KG1 (cell line): ENCODE results near the gene RRP1.

Experiments used
- DNase-seq: peaks from one replicate; lab custom pipeline; 2025; lab: John Stamatoyannopoulos, UW

RRP1 gene

DNA sequence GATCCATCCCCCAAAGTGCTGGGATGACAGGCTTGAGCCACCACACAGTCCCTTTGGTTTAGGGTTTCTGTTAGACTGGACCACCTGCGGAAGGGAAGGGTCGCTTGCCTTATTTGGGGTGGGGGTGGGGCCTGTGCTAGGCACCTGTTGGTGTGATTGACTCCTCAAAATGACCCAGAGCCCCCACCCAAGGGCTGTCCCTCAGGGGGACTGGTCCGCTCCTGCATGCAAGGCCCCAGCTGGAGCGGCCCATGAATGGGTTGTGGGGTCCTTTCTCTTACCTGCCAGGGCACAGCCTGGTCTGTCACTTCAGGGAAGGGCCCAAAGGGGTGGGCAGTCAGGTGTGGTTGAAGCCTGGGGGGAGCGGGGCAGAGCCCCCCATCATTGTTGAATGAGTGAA, 11.4 kb upstream of the RRP1 start:
- DNase-seq, result no peak

DNA sequence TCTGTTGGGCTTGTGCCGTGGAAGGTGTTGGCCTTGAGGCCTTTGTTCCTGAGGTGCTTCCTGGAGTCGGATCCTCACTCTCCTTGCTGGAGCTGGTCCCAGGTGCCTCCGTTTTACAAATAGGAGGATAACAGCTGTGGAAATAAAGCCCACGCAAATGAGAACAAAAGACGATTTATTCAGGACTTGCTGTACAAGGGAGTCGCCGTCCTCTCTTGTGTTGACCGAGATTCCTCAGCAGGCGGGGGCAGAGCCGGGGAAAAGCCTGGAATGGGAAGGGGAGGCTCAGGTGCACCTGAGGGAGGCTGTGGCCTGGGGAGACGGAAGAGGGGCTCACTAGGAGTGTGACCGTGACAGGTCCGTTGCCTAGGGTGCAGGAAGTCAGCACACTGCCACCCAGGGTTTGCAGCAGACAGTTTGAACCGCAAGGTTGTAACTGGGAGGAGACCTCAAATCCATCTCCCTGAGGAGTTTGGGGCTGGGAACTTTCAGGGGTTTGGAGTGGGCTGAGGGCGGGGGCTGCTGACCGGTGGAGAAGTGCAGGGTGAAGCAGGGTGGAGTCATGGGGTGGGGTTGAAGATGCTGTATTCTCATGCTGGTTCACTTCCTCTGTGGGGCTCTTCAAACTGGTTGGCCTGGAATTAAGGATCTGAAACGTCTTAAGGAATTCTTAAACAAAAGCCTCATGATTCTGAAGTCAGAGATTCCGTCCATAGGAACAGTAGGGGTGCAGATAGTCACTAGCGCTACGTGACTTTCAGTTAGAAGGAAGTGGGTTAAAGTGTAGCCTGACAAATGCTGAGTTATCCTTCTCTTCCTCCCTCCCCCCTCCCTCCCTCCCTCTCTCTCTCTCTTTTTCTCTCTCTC, 10.7 kb upstream of the RRP1 start:
- DNase-seq, result no peak

DNA sequence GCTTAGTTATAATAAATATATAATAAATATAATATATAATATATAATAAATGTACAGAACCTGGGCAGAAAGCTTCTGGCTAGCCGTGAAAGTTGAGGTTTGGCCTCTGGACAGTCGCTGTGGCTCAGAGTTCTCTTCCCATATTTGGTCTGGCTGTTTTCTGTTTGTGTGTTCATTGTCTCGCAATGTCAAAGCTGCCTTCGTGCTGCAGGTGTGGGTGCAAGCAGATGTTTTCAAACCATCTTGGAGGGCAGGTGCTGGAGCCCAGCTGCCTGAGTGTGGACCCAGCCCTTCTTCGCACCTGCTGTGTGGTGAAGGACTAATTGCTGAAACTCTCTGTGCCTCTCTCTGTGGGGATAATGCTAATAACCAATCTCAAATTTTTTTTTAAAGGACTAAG, 9.7 kb upstream of the RRP1 start:
- DNase-seq, result no peak

DNA sequence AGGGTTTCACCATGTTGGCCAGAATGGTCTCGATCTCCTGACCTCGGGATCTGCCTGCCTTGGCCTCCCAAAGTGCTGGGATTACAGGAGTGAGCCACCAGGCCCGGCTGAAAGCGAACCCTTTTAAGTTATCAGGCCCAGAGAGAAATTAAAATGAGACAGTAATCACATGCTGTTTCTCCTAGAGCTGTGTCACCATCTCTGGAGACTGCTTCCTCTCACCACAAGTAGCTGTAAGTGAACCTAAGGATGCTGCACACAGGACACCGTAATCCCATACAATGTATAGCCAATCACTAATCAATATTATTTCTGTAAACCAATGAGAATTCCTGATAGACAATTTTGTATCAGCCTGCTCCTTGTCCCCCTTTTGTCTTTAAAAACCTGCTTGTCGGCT, 7.5 kb upstream of the RRP1 start:
- no peak for DNase-seq

DNA sequence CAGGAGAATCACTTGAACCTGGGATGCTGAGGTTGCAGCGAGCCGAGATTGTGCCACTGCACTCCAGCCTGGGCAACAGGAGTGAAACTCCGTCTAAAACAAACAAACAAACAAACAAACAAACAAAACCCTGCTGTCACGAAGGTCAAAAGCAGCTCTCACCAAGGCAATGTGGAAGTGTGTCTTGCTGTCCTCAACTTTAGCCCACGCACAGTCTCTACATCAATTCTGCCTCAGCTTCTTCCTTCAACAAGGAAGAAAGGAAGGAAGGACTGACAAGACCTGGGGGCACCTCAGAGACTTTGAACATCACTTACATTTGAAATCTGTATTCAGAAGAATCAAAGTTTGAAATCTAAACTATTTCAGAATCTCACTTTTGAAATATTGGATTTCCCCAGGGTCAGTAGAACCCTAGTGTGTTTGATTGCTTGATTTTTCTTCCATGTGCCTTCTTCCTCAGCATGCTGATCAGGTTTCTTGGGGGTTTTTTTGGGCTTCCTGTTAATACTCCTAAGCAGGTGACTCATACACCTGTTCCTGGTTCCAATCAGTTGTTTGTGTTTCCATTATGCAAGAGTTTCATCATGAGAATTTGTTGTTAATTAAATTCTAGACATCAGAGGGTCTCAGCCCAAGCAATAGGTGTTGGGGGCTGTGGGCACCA, 6.8 kb upstream of the RRP1 start:
- DNase-seq, result no peak

DNA sequence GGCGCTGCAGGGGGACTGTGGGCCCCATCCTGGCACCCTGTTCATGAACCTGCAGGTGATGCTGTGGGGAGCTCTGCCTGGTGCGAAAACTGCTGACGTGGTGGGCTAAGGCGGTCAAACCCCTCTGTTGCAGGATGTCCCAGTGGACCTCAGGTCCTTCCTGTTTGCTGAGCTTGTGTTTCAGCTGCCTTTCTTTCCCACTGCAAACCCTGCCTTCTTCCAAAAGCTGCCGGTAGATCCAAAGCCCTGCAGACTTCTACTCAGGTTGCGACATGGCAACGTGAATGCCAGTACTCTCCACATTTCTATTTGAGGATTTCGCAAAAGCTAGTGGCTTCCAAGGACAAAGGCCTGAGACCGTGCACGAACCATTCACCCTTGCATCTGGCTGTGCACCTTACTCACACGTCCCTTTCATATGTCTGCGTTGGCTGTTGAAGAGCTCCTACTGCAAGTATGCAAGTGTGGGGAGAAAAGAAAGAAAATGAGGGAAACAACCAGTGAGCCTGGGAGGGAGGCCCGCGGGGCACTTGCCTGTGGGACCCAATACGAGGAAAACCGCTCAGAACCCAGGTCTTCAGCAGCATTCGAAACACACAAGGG, 6.2 kb upstream of the RRP1 start:
- DNase-seq, result no peak

DNA sequence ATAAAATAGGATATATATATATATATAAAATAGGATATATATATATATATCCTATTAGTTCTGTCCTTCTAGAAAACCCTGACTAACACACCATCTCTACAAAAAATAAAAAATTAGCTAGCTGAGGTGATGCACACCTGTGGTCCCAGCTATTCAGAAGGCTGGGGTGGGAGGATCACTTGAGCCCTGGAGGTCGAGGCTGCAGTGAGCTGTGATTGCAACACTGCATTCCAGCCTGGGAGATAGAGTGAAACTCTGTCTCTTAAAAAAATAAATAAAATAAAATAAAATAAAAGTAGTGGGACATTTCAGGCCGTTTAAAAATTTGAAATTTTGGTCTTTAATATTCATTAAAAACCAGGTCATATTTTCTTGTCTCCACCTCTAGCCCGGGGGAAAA, 4.2 kb upstream of the RRP1 start:
- DNase-seq, result no peak

DNA sequence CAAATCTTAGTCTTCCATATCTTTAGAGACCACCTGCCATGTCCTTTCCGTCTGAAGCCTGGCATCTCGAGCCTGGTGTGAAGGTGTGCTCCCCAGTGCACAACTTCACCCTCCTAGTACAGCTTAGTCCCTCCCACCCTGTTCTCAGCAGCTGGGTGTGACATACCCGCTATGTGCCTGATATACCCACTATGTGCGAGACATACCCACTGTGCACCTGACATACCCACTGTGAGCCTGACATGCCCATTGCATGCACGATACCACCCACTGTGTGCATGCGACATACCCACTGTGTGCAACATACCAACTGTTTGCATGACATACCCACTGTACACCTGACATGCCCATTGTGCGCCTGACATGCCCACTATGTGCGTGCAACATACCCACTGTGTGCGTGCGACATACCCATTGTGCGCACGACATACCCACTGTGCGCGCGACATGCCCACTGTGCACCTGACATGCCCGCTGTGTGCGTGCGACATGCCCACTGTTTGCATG, 3.0 kb upstream of the RRP1 start:
- DNase-seq, result no peak

DNA sequence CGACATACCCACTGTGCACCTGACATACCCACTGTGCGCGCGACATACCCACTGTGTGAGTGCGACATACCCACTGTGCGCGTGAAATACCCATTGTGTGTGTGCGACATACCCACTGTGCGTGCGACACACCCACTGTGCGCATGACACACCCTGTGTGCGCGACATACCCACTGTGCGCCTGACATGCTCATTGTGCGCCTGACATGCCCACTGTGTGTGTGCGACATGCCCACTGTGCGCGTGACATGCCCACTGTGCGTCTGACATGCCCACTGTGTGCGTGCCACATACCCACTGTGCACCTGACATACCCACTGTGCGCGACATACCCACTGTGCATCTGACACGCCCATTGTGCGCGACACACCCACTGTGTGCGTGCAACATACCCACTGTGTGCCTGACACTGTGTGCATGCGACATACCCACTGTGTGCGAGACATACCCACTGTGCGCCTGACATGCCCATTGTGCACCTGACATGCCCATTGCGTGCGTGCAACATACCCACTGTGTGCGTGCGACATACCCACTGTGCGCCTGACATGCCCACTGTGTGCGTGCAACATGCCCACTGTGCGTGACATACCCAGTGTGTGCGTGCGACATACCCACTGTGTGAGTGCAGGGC, 2.5 kb upstream of the RRP1 start:
- no peak for DNase-seq

DNA sequence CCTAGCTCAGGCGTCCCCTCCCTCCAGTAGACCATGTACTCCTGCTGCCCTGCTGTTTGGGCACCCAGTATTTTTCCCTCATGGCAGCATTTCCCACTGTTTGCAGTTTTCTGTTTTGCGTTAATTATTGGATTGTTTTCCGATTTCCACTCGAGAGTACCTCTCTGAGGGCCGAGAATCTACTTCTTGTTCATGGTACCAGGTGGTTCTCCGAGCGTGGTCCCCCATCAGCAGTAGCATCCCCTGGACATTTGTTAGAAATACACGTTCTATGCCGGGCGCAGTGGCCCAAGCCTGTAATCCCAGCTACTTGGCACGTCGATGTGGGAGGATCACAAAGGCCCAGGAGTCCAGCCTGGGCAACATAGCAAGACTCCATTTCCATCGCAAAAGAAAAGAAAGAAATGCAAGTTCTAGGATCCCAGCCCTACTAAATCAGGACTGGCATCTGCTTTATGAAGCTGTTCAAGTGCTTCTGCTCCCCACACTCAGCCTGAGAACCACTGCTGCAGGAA, 690 bp downstream of the RRP1 start:
- no peak for DNase-seq

DNA sequence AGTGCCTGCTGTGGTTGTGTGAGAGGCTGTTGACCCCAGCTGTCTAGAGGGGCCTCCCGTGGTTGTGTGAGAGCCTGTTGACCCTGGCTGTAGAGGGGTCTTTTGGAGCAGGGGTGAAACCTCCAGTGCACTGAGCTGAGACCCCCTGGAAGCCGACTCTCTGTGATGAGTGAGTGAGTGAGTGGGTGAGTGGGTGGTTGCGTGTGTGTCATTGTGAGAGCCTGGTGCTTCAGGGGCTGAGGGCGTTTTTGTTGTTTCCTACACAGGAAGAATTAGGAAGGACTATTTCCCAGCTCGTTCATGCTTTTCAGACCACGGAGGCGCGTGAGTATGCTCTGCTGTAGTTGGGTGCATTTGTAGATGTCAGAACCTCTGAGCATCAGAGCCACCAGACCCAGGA, 3.0 kb downstream of the RRP1 start:
- DNase-seq, result no peak

DNA sequence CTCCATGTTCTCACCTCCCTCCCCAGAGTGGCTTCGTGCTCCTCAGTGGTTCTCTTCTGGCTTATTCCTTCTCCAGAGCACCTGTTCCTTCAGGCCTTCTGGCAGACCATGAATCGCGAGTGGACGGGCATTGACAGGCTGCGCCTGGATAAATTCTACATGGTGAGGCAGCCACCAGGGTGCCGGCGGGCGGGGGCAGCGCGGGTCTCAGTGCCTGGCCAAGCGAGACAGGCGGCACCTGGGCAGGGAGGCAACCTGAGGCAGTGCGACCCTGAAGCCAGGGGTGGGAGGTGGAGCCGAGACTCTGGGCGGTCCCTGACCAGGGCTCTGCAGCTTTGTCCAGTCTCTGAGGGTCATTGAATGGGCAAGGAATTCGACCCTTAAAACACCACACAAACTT, 3.9 kb downstream of the RRP1 start:
- no peak for DNase-seq

DNA sequence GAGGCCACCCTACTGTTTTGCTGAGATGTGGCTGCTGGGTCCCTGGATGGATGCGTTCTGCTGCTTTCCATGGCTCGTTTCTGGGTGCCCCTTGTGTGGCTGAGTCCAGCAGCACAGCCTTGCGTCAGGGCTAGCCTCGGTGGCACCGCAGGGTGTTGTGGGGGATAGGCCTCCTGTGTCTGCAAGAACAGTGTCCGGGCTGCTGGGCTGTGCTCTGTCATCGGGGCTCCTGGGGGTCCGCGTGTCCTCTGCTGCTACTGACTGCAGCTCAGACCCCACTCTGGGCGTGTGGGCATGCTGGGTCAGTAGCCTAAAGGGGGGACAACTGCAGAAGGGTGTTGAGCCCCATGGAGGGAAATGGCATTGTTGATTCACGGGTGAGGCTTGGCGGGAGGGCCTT, 4.9 kb downstream of the RRP1 start:
- no peak for DNase-seq

DNA sequence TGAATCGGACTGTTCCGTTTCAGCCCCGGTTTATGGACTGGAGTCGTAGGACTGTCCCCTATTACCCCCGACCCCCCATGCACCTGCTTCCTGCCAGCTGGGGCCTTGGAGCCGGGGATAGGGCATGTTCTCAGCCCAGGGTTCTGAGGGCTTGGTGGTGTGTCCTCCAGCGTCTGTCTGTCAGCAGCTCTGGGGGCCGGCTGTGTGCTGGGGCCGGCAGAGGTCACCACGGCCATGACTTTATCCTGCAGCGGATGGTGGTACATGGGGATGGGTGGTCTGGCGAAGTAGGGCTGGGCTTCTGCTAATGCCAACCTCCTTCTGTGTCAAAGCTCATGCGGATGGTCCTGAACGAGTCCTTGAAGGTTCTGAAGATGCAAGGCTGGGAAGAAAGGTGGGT, 5.5 kb downstream of the RRP1 start:
- no peak for DNase-seq

DNA sequence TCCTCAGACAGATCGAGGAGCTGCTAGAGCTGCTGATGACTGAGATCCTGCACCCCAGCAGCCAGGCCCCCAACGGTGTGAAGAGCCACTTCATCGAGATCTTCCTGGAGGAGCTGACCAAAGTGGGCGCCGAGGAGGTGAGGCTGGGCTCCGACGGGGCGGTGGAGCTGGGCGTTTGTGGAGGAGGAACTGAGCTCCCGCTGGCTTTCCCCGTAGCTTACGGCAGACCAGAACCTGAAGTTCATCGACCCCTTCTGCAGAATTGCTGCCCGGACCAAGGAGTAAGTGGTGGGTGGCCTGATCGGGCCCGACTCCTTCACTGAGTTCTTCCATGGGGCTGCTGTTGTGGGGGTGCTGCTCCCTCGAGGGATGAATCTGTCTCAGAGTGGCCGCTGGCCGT, 8.0 kb downstream of the RRP1 start:
- DNase-seq, result no peak

DNA sequence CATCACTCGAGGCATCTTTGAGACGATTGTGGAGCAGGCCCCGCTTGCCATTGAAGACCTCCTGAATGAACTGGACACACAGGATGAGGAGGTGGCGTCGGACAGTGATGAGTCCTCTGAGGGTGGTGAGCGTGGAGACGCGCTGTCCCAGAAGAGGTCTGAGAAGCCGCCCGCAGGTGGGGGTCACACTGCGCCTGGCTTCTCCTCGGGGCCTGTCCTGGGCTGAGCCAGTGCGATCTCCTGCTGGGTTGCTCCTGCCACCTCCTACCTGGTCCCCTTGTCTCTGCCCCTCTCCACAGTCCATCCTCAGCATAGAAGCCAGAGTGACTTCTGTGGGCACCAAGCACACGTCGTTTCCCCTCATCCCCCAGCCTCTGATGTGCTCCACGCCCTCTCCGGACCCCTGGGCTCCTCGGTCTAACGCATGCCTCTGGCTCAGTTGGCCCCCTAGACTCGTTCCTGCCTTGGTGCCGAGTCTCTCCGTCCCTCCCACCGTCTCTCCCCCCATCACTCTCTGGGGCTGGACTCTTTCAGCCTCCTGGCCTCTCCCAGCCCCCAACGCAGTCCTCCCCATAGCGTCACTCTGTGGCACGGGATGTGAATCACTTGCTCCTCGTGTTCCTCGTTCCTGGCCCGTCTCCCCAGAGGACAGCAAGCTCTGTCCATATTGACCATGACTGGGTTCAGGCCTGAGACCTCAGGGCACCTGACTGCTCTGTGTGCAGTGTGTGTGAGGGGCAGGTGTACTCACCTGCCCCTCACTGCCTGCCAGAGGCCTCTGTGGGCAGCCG, 8.7 kb downstream of the RRP1 start:
- no peak for DNase-seq

DNA sequence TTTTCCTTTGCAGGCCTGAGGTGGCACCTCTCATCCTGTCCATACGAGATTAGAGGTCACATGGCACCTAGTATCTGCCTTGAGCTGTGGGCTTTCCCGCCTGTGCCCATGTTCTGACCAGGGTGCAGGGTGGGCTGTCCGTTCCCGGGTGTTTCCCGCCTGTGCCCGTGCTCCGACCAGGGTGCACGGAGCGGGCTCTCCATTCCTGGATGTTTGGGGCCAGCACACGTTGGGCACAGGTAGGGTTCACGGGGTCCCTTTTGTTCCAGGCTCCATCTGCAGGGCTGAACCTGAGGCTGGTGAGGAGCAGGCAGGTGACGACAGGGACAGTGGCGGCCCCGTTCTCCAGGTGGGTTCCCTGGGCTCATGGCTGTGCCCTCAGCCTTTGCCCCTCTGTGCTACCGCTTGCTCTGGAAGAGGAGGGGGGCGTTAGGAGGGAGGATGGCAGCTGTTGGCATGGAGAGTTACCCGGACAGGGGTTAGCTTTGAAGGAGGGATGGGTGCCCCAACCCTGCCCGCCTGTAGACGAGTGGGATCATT, 10.0 kb downstream of the RRP1 start:
- DNase-seq, result no peak

DNA sequence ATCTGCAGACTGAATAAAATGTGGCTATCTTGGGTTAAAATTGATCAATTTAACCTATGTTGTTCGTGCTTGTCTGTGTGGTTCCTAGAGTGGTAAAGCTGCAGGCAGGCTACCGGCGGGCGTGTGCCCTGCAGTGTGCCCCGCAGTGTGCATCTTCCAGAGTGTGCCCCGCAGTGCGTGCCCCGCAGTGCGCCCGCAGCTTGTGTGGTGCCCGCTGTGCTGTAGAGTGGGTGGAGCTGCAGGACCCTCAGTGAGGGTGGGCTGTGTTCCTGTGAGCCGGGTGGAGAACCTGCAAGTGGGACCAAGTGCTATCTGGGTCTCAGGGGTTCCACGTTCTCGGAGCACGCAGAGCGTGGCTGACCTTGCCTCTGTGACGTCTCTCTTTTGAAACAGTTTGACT, 10.7 kb downstream of the RRP1 start:
- DNase-seq, result no peak

DNA sequence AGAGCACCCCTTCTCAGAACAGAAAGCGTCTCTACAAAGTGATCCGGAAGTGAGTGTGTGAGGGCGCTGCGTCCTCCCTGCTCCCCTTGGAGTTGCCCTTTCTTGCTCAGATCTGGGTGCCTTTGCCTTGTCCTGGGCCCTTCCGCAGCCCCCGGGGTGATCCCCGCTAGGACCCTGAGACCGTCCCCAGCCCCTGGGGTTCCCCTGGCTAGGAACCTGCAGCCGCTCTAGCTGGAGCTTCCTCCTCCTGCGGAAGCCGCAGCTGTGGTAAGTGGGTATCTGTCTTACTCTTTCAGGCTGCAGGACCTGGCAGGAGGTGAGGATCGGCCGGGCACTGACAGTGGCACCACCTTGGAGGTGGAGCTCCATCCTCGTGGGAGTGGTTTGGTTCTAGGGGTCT, 11.2 kb downstream of the RRP1 start:
- DNase-seq, result no peak

DNA sequence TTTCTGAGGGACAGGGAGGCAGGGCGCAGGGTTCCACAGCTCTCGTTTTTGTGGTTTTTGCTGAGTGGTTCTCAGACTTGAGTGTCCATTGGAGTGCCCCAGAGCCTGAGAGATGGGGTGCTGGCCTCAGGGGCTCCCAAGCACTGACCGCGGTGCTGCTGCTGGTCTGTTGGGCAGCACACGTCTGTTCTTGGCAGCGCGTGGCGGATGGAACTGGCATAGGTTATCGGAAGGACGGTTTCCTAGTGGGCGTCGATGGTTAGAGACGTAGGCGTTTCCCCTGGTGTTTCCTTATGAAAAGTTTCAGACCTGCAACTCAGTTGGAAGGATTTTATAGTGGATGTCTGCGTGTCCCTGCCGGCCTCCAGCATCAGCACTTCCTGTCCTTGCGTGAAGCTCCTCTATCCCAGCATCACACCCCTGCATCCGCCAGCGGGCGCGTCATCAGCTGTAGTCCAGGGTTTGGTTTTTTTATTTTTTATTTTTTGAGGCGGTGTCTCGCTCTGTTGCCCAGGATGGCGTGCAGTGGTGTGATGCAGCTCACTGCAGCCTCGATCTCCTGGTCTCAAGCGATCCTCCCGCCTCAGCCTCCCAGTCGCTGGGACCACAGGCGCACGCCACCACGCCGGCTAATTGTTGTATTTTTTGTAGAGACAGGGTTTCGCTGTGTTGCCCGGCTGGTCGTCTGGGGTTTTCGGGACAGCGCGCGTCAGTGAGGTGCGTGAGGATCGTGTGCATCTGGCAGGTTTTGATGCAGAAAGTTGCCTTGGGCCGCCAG, 11.8 kb downstream of the RRP1 start:
- DNase-seq, result no peak
